Measurements from ENCODE around the gene RUNX1. TPM values are rescaled to one million over a fixed set of nuclear protein-coding genes. Genes with fewer than 3 reads are reported as not detected.

Gene RUNX1
- total and polyA plus RNA-seq, 4 experiments from 2014 or later: 6.0 to 96.3 (median 56.4) TPM

DNA sequence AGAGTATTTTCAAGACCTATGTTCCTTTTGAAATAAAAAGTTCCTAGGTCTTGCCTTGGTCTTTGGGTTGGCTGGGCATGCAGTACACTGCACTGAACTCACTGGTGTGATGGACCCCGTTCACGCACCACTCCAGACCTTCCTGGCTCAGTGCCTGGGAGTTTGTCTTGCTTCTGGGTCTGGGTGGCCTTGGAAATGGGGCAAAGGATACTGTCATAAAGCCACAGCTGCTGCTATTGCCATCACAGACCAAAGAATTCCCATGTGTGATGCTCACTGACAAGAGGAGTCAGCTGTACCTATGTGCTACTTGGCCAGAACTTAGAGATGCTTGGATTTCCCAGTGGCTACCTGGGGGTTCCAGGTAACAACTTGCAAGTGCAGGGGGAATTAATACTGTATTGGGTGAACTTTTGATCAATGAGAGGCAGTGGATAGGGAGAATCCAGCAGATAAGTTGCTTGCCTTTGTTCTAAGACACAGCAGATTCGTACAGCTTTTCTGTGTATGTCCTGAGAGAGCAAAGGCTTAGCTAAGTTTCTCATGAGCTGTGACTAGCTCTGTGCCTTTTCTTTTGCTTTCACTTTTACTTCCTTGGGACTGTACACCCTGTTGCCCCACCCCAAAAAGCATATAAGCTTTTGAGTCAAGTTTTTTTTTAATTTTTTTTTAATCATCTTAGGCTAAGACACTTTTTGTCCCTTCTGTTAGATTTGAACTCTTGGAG, 115.3 kb downstream of the RUNX1 start:
- Histone ChIP-seq H3K4me1 (ENCODE audit: insufficient read depth, low read length) (peaks cover 90% of the 10 kb centered on the region), H3K4me3 (ENCODE audit: low read length in 2 of 2) (peak overlapping the region; percentile 20 to 44), H3K36me3 (ENCODE audit: insufficient read depth, low read length) (no peaks in the 10 kb centered on the region), H3K9me3 (ENCODE audit: control insufficient read depth in 1 of 2, low read length in 2 of 2) (no peaks in the 10 kb centered on the region), H3K27me3 (ENCODE audit: insufficient read depth, low read length) (no peaks in the 10 kb centered on the region), H3K27ac (ENCODE audit: low read depth, low read length) (peak overlapping the region; percentile 73)
- intact Hi-C loops (cut with micrococcal nuclease): loop anchor here (1.0 to 2.0 kb wide), 4 partner anchors 41 to 115 kb away; no protein-coding TSS in a partner anchor
- Mint-ChIP-seq H3K27me3 (no peaks in the 10 kb centered on the region), H3K9me3 (peaks cover 0 to 2% (median 0%) of the 10 kb centered on the region in 8 donors), H3K36me3 (peaks cover 0 to 1% of the 10 kb centered on the region in 2 donors), H3K27ac (peak overlapping the region; percentile 94 to 99 (median 96)), H3K4me3 (peak overlapping the region; percentile 66 to 92 (median 86)), H3K4me1 (peaks cover 75 to 91% (median 82%) of the 10 kb centered on the region in 4 donors)
- DNase-seq: peak; percentile 62 to 75 (median 73)
- ChIA-PET CTCF (ENCODE audit: partially characterized antibody) (interaction anchor here (0.6 to 3.6 kb wide), 20 partner anchors 11 to 272 kb away, joined by 3 to 15 read pairs (median 5); no protein-coding TSS in a partner anchor), POLR2A (ENCODE audit: partially characterized antibody) (interaction anchor here (0.7 to 6.1 kb wide), 23 partner anchors 10 to 1391 kb away, joined by 3 to 70 read pairs (median 4); no protein-coding TSS in a partner anchor)

GRCh38 chr21:34932233-34932632, 116.9 kb downstream of the RUNX1 start:
- peak overlapping the region in 6 of 8 donors; percentile 14 to 92 (median 60) for H3K4me3 Mint-ChIP-seq
- peak overlapping the region; percentile 73 for H3K27ac ChIP-seq (ENCODE audit: low read depth, low read length)
- H3K27ac Mint-ChIP-seq: peak overlapping the region; percentile 48 to 99 (median 96)
- no peaks in the 10 kb centered on the region for H3K9me3 ChIP-seq (ENCODE audit: control insufficient read depth in 1 of 2, low read length in 2 of 2)
- H3K27me3 ChIP-seq (ENCODE audit: insufficient read depth, low read length): no peaks in the 10 kb centered on the region
- peaks cover 0 to 2% (median 0%) of the 10 kb centered on the region in 8 donors for H3K9me3 Mint-ChIP-seq
- no peak overlapping the region for H3K4me3 ChIP-seq (ENCODE audit: low read length in 2 of 2)
- H3K36me3 ChIP-seq (ENCODE audit: insufficient read depth, low read length): no peaks in the 10 kb centered on the region
- H3K4me1 ChIP-seq (ENCODE audit: insufficient read depth, low read length): peaks cover 77% of the 10 kb centered on the region
- intact Hi-C loops (cut with micrococcal nuclease): no loop called here
- peaks cover 64 to 85% (median 76%) of the 10 kb centered on the region in 4 donors for H3K4me1 Mint-ChIP-seq
- no peaks in the 10 kb centered on the region for H3K27me3 Mint-ChIP-seq
- ChIA-PET POLR2A (ENCODE audit: partially characterized antibody) (interaction anchor here (0.8 to 6.1 kb wide), 7 partner anchors 15 to 114 kb away, joined by 3 to 70 read pairs (median 28); no protein-coding TSS in a partner anchor), CTCF (ENCODE audit: partially characterized antibody) (interaction anchor here (0.9 to 3.0 kb wide), 5 partner anchors 14 to 119 kb away, joined by 3 to 10 read pairs (median 3); no protein-coding TSS in a partner anchor)
- no peak for DNase-seq
- peaks cover 0 to 1% of the 10 kb centered on the region in 2 donors for H3K36me3 Mint-ChIP-seq

DNA sequence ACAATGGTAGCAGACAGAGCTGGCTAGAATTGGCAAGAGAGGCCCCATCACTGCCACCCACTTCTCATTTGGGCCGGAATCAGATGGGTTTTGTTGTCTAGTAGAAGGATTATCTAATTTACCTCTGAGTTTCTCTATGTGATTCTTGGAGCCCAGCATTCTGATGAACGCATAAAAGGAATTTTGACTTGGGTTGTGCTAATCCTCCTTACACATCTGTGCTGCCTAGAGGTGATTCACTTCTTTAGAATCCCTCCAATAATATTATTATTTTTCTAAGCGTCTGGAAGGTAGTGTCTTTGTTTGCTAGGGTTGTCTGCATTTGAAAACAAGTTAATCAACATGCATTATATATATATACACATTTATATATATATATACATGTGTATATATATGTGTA, 118.1 kb downstream of the RUNX1 start:
- Mint-ChIP-seq H3K4me3 (peak overlapping the region in 1 of 8 donors; percentile 6), H3K9me3 (peaks cover 0 to 2% (median 0%) of the 10 kb centered on the region in 8 donors), H3K4me1 (peaks cover 62 to 83% (median 75%) of the 10 kb centered on the region in 4 donors), H3K27me3 (no peaks in the 10 kb centered on the region), H3K36me3 (peaks cover 7 to 8% of the 10 kb centered on the region in 2 donors), H3K27ac (peak overlapping the region in 4 of 7 donors; percentile 5 to 72 (median 54))
- Histone ChIP-seq H3K4me3 (ENCODE audit: low read length in 2 of 2) (no peak overlapping the region), H3K4me1 (ENCODE audit: insufficient read depth, low read length) (peaks cover 72% of the 10 kb centered on the region), H3K9me3 (ENCODE audit: control insufficient read depth in 1 of 2, low read length in 2 of 2) (no peaks in the 10 kb centered on the region), H3K36me3 (ENCODE audit: insufficient read depth, low read length) (no peaks in the 10 kb centered on the region), H3K27ac (ENCODE audit: low read depth, low read length) (no peak overlapping the region), H3K27me3 (ENCODE audit: insufficient read depth, low read length) (no peaks in the 10 kb centered on the region)
- intact Hi-C loops (cut with micrococcal nuclease): no loop called here
- POLR2A ChIA-PET (ENCODE audit: partially characterized antibody): no interaction called here
- CTCF ChIA-PET (ENCODE audit: partially characterized antibody): no interaction called here
- DNase-seq: no peak

- Mint-ChIP-seq H3K36me3 (peaks cover 20 to 24% of the 10 kb centered on the region in 2 donors), H3K9me3 (peaks cover 0 to 2% (median 0%) of the 10 kb centered on the region in 8 donors), H3K4me3 (no peak overlapping the region), H3K4me1 (peaks cover 55 to 83% (median 71%) of the 10 kb centered on the region in 4 donors), H3K27me3 (no peaks in the 10 kb centered on the region), H3K27ac (peak overlapping the region in 1 of 7 donors; percentile 45)
- no peak for DNase-seq
- Histone ChIP-seq H3K4me1 (ENCODE audit: insufficient read depth, low read length) (peaks cover 67% of the 10 kb centered on the region), H3K4me3 (ENCODE audit: low read length in 2 of 2) (no peak overlapping the region), H3K27me3 (ENCODE audit: insufficient read depth, low read length) (no peaks in the 10 kb centered on the region), H3K36me3 (ENCODE audit: insufficient read depth, low read length) (no peaks in the 10 kb centered on the region), H3K27ac (ENCODE audit: low read depth, low read length) (no peak overlapping the region), H3K9me3 (ENCODE audit: control insufficient read depth in 1 of 2, low read length in 2 of 2) (no peaks in the 10 kb centered on the region)
- ChIA-PET CTCF (ENCODE audit: partially characterized antibody) (interaction anchor here (1.0 to 1.8 kb wide), 3 partner anchors 18 to 439 kb away, joined by 3 to 7 read pairs (median 4); no protein-coding TSS in a partner anchor), POLR2A (ENCODE audit: partially characterized antibody) (interaction anchor here (1.0 to 2.2 kb wide), 4 partner anchors 17 to 120 kb away, joined by 3 to 10 read pairs (median 5); no protein-coding TSS in a partner anchor)
- intact Hi-C loops (cut with micrococcal nuclease): no loop called here
Measured at GRCh38 chr21:34928637-34929036, 120.5 kb downstream of the RUNX1 start.

DNA sequence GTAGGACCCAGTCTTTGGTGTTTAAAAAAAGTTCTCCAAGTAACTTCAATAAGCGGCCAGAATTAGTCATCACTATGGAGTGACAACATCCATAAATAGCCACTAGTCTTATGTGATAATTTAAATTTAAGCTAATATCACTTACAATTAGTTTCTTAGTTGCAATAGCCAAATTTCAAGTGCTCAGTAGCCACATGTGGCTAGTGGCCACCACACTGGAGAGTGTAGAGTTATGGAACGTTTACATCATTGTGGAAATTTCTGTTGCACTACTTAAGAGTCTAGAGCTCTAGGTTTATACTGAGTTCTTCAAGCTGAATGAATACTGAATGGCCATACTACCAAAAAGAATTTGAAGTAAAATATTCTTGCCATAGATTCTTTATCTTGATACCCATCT, 121.1 kb downstream of the RUNX1 start:
- Mint-ChIP-seq H3K27ac (peak overlapping the region in 1 of 7 donors; percentile 7), H3K4me1 (peaks cover 52 to 81% (median 70%) of the 10 kb centered on the region in 4 donors), H3K36me3 (peaks cover 22 to 25% of the 10 kb centered on the region in 2 donors), H3K27me3 (no peaks in the 10 kb centered on the region), H3K9me3 (peaks cover 0 to 2% (median 0%) of the 10 kb centered on the region in 8 donors), H3K4me3 (no peak overlapping the region)
- CTCF ChIA-PET (ENCODE audit: partially characterized antibody): interaction anchor here (1.0 to 1.8 kb wide), 3 partner anchors 19 to 440 kb away, joined by 3 to 7 read pairs (median 4); no protein-coding TSS in a partner anchor
- intact Hi-C loops (cut with micrococcal nuclease): no loop called here
- H3K36me3 ChIP-seq (ENCODE audit: insufficient read depth, low read length): no peaks in the 10 kb centered on the region
- no peak overlapping the region for H3K27ac ChIP-seq (ENCODE audit: low read depth, low read length)
- H3K4me3 ChIP-seq (ENCODE audit: low read length in 2 of 2): no peak overlapping the region
- H3K27me3 ChIP-seq (ENCODE audit: insufficient read depth, low read length): no peaks in the 10 kb centered on the region
- POLR2A ChIA-PET (ENCODE audit: partially characterized antibody): interaction anchor here (1.5 to 2.2 kb wide), 3 partner anchors 39 to 120 kb away, joined by 5 to 10 read pairs (median 5); no protein-coding TSS in a partner anchor
- H3K9me3 ChIP-seq (ENCODE audit: control insufficient read depth in 1 of 2, low read length in 2 of 2): no peaks in the 10 kb centered on the region
- peaks cover 67% of the 10 kb centered on the region for H3K4me1 ChIP-seq (ENCODE audit: insufficient read depth, low read length)
- no peak for DNase-seq

GRCh38 chr21:34926803-34927467, 122.2 kb downstream of the RUNX1 start:
- no peaks in the 10 kb centered on the region for H3K9me3 ChIP-seq (ENCODE audit: control insufficient read depth in 1 of 2, low read length in 2 of 2)
- peak overlapping the region in 3 of 7 donors; percentile 2 to 56 (median 30) for H3K27ac Mint-ChIP-seq
- H3K4me3 Mint-ChIP-seq: no peak overlapping the region
- POLR2A ChIA-PET (ENCODE audit: partially characterized antibody): interaction anchor here (1.8 to 2.2 kb wide), 2 partner anchors 99 to 125 kb away, joined by 5 to 10 read pairs; no protein-coding TSS in a partner anchor
- DNase-seq: no peak
- H3K36me3 Mint-ChIP-seq: peaks cover 25 to 29% of the 10 kb centered on the region in 2 donors
- H3K4me3 ChIP-seq (ENCODE audit: low read length in 2 of 2): no peak overlapping the region
- peaks cover 0 to 2% (median 0%) of the 10 kb centered on the region in 8 donors for H3K9me3 Mint-ChIP-seq
- no peaks in the 10 kb centered on the region for H3K27me3 Mint-ChIP-seq
- CTCF ChIA-PET (ENCODE audit: partially characterized antibody): interaction anchor here (1.3 to 1.8 kb wide), 2 partner anchors 28 to 34 kb away, joined by 4 to 7 read pairs; no protein-coding TSS in a partner anchor
- intact Hi-C loops (cut with micrococcal nuclease): no loop called here
- peaks cover 49 to 80% (median 67%) of the 10 kb centered on the region in 4 donors for H3K4me1 Mint-ChIP-seq
- no peak overlapping the region for H3K27ac ChIP-seq (ENCODE audit: low read depth, low read length)
- peaks cover 66% of the 10 kb centered on the region for H3K4me1 ChIP-seq (ENCODE audit: insufficient read depth, low read length)
- H3K36me3 ChIP-seq (ENCODE audit: insufficient read depth, low read length): no peaks in the 10 kb centered on the region
- H3K27me3 ChIP-seq (ENCODE audit: insufficient read depth, low read length): no peaks in the 10 kb centered on the region
